ENCODE measurements around the gene PAPPA.

Gene PAPPA

DNA sequence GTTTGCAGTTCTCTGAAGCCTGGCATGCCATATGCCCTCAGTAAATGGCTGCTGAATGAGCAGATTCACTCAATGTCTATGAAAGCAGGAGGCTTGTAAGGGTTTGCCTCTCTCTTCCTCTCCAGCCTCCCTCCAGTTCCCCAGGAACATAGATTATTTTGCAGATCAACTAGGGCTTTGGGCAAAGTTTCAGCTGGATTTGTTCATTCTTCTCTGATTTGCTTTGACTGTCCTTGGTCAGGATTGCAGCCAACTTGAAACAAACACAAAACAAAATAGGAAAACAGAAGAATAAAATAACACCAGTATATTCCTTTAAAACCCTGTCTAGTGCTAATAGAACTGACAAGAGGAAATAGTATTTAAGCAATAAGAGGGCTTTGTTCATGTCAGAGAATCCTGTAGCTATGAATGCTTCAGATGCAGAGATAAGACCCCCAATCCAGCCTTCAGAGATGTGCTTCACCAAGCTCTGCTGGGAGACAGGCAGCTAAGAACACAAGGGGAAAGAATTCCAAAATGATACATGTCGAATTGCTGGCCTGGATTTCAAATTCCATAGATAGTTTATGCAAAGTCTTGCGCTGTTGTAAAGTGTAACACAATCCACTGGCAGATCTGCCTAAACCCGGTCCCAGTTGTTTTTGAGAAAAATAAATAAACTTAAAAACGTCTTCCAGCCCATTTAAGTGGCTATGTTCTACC lies 174.3 kb downstream of the PAPPA start:
- H3K4me2 ChIP-seq (ENCODE audit: low read depth, low read length, poor library complexity, severe bottlenecking) = no peak overlapping the region
- no peak overlapping the region for H3K4me3 ChIP-seq (ENCODE audit: low read length, poor library complexity, severe bottlenecking)
- H3K9me2 ChIP-seq (replicated peaks; ENCODE audit: low read depth, low read length) = no peaks in the 10 kb centered on the region
- TF ChIP-seq, protein P1, sequence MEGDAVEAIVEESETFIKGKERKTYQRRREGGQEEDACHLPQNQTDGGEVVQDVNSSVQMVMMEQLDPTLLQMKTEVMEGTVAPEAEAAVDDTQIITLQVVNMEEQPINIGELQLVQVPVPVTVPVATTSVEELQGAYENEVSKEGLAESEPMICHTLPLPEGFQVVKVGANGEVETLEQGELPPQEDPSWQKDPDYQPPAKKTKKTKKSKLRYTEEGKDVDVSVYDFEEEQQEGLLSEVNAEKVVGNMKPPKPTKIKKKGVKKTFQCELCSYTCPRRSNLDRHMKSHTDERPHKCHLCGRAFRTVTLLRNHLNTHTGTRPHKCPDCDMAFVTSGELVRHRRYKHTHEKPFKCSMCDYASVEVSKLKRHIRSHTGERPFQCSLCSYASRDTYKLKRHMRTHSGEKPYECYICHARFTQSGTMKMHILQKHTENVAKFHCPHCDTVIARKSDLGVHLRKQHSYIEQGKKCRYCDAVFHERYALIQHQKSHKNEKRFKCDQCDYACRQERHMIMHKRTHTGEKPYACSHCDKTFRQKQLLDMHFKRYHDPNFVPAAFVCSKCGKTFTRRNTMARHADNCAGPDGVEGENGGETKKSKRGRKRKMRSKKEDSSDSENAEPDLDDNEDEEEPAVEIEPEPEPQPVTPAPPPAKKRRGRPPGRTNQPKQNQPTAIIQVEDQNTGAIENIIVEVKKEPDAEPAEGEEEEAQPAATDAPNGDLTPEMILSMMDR (conservative IDR thresholded peaks at IDR 0.05; ENCODE audit: low read length) = no peak
- TF ChIP-seq EZH2phosphoT487 (IDR thresholded peaks at IDR 0.05; ENCODE audit: borderline replicate concordance) = no peak
- no peaks in the 10 kb centered on the region for H3K27me3 ChIP-seq (ENCODE audit: insufficient read depth, low read length, poor library complexity, severe bottlenecking)
- 0 out of 2 replicates have a peak, but pooled peaks cover 2% of the 10 kb centered on the region for H3K9me3 ChIP-seq (ENCODE audit: insufficient read depth, low read depth, low read length)
- no peaks in the 10 kb centered on the region for H3K36me3 ChIP-seq (ENCODE audit: insufficient read depth, low read length)
- no peak overlapping the region for H2AFZ ChIP-seq (ENCODE audit: low read length)
- no peak overlapping the region for H3K9ac ChIP-seq (ENCODE audit: low read depth, low read length, poor library complexity, severe bottlenecking)
- H3K79me2 ChIP-seq (ENCODE audit: insufficient read depth, low read length) = no peaks in the 10 kb centered on the region
- no peaks in the 10 kb centered on the region for H3K4me1 ChIP-seq (ENCODE audit: insufficient read depth, low read length, poor library complexity, severe bottlenecking)
- no peaks in the 10 kb centered on the region for H3F3A ChIP-seq (ENCODE audit: low read depth)
- H4K20me1 ChIP-seq (ENCODE audit: insufficient read depth, low read length, poor library complexity, severe bottlenecking) = no peaks in the 10 kb centered on the region

- Histone ChIP-seq H3K27me3 (ENCODE audit: insufficient read depth, low read length, poor library complexity, severe bottlenecking) (no peaks in the 10 kb centered on the region), H3K36me3 (ENCODE audit: insufficient read depth, low read length) (no peaks in the 10 kb centered on the region), H3K9ac (ENCODE audit: low read depth, low read length, poor library complexity, severe bottlenecking) (no peak overlapping the region), H2AFZ (ENCODE audit: low read length) (no peak overlapping the region), H3F3A (ENCODE audit: low read depth) (no peaks in the 10 kb centered on the region), H4K20me1 (ENCODE audit: insufficient read depth, low read length, poor library complexity, severe bottlenecking) (no peaks in the 10 kb centered on the region), H3K79me2 (ENCODE audit: insufficient read depth, low read length) (no peaks in the 10 kb centered on the region), H3K4me1 (ENCODE audit: insufficient read depth, low read length, poor library complexity, severe bottlenecking) (no peaks in the 10 kb centered on the region), H3K9me3 (ENCODE audit: insufficient read depth, low read depth, low read length) (0 out of 2 replicates have a peak, but pooled peaks cover 2% of the 10 kb centered on the region), H3K4me3 (ENCODE audit: low read length, poor library complexity, severe bottlenecking) (no peak overlapping the region), H3K4me2 (ENCODE audit: low read depth, low read length, poor library complexity, severe bottlenecking) (no peak overlapping the region), H3K9me2 (replicated peaks; ENCODE audit: low read depth, low read length) (no peaks in the 10 kb centered on the region)
- no peak for TF ChIP-seq EZH2phosphoT487 (IDR thresholded peaks at IDR 0.05; ENCODE audit: borderline replicate concordance)
- TF ChIP-seq, protein P1 (conservative IDR thresholded peaks at IDR 0.05; ENCODE audit: low read length) = no peak
These were observed 175.9 kb downstream of the PAPPA start for GRCh38 chr9:116329470-116329869.

- no peaks in the 10 kb centered on the region for H4K20me1 ChIP-seq (ENCODE audit: insufficient read depth, low read length, poor library complexity, severe bottlenecking)
- no peaks in the 10 kb centered on the region for H3K36me3 ChIP-seq (ENCODE audit: insufficient read depth, low read length)
- no peak overlapping the region for H3K4me2 ChIP-seq (ENCODE audit: low read depth, low read length, poor library complexity, severe bottlenecking)
- H2AFZ ChIP-seq (ENCODE audit: low read length) = no peak overlapping the region
- H3K9me3 ChIP-seq (ENCODE audit: insufficient read depth, low read depth, low read length) = peaks cover 6% of the 10 kb centered on the region; the same call in 1 of the 2 replicates
- TF ChIP-seq EZH2phosphoT487 (IDR thresholded peaks at IDR 0.05; ENCODE audit: borderline replicate concordance) = no peak
- TF ChIP-seq, protein P1 (conservative IDR thresholded peaks at IDR 0.05; ENCODE audit: low read length) = no peak
- H3K79me2 ChIP-seq (ENCODE audit: insufficient read depth, low read length) = no peaks in the 10 kb centered on the region
- no peaks in the 10 kb centered on the region for H3K27me3 ChIP-seq (ENCODE audit: insufficient read depth, low read length, poor library complexity, severe bottlenecking)
- H3K9ac ChIP-seq (ENCODE audit: low read depth, low read length, poor library complexity, severe bottlenecking) = no peak overlapping the region
- H3K4me1 ChIP-seq (ENCODE audit: insufficient read depth, low read length, poor library complexity, severe bottlenecking) = no peaks in the 10 kb centered on the region
- H3F3A ChIP-seq (ENCODE audit: low read depth) = no peaks in the 10 kb centered on the region
- H3K4me3 ChIP-seq (ENCODE audit: low read length, poor library complexity, severe bottlenecking) = no peak overlapping the region
- no peaks in the 10 kb centered on the region for H3K9me2 ChIP-seq (replicated peaks; ENCODE audit: low read depth, low read length)
These were observed 177.7 kb downstream of the PAPPA start for GRCh38 chr9:116331241-116331640.
